HL-60 (cell line): ENCODE data around the gene ARHGAP26.
A peak's percentile ranks its signal among the peaks of the same experiment; 100 is the strongest.

Experiments
- CTCF ChIP-seq: IDR thresholded peaks from one replicate; pipeline ENCODE4 v1.5.1; 2011; ENCODE audit warnings: low read length, control low read depth, inconsistent platforms; ENCODE audit not compliant: insufficient read depth
- POLR2AphosphoS5 ChIP-seq: IDR thresholded peaks from 2 replicates; pipeline ENCODE4 v1.6.1; 2012; ENCODE audit warnings: low read depth
- REST ChIP-seq: IDR thresholded peaks from 2 replicates; pipeline ENCODE4 v1.6.1; 2012; ENCODE audit warnings: low read depth; ENCODE audit not compliant: insufficient replicate concordance
- SPI1 ChIP-seq: IDR thresholded peaks from 2 replicates; pipeline ENCODE4 v1.6.1; 2012; ENCODE audit warnings: low read depth, mild to moderate bottlenecking, borderline replicate concordance

- TF ChIP-seq CTCF (peak; percentile 8), REST (no peak), POLR2AphosphoS5 (no peak), SPI1 (peak; percentile 87)
Observed at GRCh38 chr5:143118222-143118621, 348.0 kb downstream of the ARHGAP26 start.
